VCaP (cell line): ENCODE data around the gene ZNF26.
A peak's percentile ranks its signal among the peaks of the same experiment; 100 is the strongest.
"Not testable (repeated sequence)": the region's sequence is repeated elsewhere in the genome, so short reads cannot be mapped to it uniquely, and the experiment has no call there.

Experiments
- H3K27ac ChIP-seq: fragments of 450-650 bp; 2 replicates; pipeline ENCODE4 v1.5.1; 2017
- TF ChIP-seq, protein P1 (sequence below): fragments of 450-650 bp; conservative IDR thresholded peaks from 2 replicates; pipeline ENCODE4 v1.5.1; 2017; ENCODE audit warnings: mild to moderate bottlenecking, moderate library complexity

ZNF26 gene

GRCh38 chr12:132953163-132953425 lies 33.1 kb upstream of the ZNF26 start:
- TF ChIP-seq, protein P1, sequence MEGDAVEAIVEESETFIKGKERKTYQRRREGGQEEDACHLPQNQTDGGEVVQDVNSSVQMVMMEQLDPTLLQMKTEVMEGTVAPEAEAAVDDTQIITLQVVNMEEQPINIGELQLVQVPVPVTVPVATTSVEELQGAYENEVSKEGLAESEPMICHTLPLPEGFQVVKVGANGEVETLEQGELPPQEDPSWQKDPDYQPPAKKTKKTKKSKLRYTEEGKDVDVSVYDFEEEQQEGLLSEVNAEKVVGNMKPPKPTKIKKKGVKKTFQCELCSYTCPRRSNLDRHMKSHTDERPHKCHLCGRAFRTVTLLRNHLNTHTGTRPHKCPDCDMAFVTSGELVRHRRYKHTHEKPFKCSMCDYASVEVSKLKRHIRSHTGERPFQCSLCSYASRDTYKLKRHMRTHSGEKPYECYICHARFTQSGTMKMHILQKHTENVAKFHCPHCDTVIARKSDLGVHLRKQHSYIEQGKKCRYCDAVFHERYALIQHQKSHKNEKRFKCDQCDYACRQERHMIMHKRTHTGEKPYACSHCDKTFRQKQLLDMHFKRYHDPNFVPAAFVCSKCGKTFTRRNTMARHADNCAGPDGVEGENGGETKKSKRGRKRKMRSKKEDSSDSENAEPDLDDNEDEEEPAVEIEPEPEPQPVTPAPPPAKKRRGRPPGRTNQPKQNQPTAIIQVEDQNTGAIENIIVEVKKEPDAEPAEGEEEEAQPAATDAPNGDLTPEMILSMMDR, result no peak
- no peak overlapping the region for H3K27ac ChIP-seq

GRCh38 chr12:132953771-132954170 lies 32.4 kb upstream of the ZNF26 start:
- H3K27ac ChIP-seq, result no peak overlapping the region
- TF ChIP-seq, protein P1, result no peak

DNA sequence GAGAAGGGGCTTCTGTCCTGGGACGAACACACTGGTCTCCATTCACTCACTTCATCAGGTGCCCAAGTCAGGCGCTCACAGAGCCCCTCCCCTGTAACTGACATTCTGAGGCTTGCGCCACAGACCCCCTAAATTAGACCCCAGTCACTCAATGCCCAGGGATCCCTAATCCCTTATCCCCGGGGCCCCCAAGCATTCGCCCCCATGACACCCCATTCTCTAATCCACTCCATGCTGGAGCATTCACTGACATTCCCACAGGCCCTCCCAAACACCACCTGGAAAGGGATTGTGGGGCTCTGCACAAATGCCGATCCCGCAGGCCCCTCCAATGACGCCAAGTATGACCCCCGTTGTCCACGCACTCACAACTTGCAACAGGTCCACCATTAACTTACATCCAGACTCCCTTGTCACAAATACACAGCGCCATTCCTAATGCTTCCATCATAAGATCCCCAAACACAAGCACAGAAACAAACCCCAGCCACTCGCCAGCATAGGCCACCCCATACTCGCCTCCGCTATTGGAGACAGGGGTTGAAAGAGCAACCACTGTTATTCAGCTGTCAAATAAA lies 31.6 kb upstream of the ZNF26 start:
- H3K27ac ChIP-seq, result peak overlapping the region; percentile 94
- TF ChIP-seq, protein P1, result no peak

DNA sequence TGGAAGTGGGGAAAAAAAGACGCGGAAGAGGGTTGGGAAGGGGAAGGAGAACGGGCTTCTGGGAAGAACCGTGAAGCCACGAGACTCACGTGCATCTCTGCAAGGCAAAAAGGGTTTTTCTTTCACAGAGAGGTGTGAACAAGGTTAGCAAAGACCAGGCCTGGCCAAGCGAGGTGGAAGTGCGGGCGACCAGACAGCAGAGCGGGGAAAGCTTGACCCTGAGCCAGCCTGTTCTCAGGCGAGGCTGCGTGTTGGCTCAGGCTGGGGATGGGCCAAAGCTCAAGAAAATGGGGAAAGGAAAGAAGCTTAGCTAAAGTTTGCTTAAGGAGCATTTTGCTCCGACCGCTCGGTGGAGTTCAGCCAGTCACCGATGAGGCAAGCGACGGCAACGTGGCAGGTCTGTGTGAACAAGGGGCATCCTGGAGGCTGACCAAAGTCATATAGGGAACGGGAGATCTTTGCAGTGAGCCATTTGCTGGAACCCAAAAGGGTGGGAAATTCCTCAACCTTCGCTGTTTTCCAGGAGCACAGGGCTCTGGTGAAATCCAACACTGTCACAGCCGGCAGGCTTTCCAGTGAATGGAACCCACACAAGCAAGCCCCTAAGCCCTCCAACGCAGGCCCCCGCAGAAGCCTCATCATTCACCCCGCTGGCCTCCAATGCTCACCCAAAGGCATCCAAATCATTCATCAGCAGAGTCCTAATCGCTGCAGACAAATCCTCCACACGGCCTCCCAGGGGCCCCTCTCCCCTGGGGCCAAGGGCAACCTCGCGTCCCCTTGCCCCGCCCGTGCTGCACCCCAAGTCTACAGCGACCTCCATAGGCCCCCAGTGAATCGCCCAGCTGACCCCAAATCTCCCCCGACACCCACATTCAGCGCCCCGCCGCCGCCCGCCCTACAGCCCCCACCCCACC lies 30.8 kb upstream of the ZNF26 start:
- peak overlapping the region; percentile 94 for H3K27ac ChIP-seq

DNA sequence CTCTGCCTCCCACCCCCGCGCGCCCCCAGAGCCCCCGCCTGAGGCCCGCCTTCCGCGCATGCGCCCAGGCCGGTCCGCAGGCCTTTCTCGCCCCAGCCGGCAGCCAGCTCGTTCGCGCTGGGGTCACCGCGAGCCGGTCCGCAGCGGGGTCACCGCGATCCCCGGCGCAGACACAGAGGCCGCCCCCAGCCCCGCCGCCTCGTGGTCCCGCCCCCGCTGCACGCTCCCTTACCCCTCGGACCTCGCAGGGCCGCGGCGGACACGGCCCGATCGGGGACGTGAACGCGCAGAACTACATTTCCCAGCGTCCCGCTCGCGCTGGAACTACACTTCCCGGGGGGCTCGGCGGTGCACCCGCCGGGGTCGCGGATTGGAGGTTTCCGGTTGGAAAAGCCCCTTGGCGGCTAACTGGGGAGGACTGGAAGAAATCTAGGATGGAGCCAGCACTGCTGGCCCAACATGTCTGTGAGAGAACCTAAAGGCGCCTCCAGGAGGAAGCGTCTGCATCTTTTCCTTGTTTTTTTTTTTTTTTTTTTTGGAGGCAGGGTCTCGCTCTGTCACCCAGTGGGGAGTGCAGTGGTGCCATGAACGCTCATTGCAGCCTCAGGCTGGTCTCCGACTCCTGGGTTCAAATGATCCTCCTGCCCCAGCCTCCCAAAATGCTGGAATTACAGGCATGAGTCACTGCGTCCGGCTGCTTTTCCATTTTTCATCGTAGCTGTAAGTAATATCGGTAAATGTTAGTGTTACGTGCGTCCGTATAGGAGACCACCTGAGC lies 30.0 kb upstream of the ZNF26 start, which contains the start of gene ZNF605:
Gene ZNF605 (minus strand): TSS at position 296 of the 778 bp plus-strand sequence. CDS start 10,671 bp downstream, outside the sequence.
- H3K27ac ChIP-seq, result peak within 1 kb of the TSS; percentile 94
- TF ChIP-seq, protein P1, result no peak

More for the DNA sequence above, 30.8 kb upstream of the ZNF26 start:
- TF ChIP-seq, protein P1, result no peak

GRCh38 chr12:132961790-132962189 lies 24.4 kb upstream of the ZNF26 start:
- not testable (repeated sequence) for H3K27ac ChIP-seq

DNA sequence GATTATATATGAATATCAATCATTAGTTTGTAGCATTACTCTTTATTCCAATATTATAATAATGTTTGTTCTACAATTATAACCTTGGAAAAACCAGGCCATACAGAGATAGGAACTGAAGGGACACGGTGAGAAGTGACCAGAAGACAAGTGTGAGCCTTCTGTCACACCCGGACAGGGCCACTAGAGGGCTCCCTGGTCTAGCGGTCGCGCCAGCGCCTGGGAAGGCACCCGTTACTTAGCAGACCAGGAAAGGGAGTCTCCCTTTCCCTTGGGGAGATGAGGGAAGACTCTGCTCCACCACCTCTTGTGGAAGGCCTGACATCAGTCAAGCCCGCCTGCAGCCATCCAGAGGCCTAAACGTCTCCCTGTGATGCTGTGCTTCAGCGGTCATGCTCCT lies 22.2 kb upstream of the ZNF26 start:
- not testable (repeated sequence) for H3K27ac ChIP-seq
- TF ChIP-seq, protein P1, result peak; percentile 58
